ENCODE data around the gene FAM13A. TPM values are rescaled to one million over a fixed set of nuclear protein-coding genes. Genes with fewer than 3 reads are reported as not detected.

Gene FAM13A
- polyA plus RNA-seq, 1 experiment: 9.5 TPM

DNA sequence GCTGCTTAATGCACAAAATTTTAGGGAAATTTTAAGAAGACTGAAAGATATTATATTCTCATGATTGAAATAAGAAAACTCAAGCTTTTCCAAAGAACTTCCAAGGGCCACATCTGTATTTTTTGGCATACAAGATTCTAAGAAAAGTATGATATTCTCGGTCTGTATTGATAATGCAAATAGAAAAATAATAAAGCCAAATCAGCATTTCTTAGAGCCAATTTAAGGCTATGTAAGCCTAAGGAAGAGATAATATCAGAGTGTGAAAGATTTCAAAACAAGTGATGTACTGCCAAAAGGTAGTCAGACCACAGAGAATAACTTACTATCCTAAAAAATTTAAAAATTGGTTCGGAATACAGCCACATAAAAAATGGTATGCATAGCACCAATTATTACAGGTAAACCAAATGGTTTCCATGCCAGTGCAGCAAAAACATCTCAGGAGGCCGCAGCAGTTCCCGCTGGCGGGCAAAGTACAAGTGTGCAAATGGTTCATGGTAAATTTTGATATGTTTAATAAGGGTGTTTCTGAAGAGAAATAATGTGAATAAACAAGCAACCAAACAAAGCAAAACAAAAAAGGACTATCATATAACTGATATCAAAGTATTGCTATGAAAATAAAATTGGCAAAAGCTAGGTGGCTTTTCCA is 324.1 kb downstream of the FAM13A start:
- Histone ChIP-seq H3K4me3 (ENCODE audit: low read depth, low read length) (no peak overlapping the region), H3K27me3 (ENCODE audit: control insufficient read depth, insufficient read depth, low read length) (no peaks in the 10 kb centered on the region), H3K36me3 (ENCODE audit: control insufficient read depth, insufficient read depth, low read length) (peaks cover 5% of the 10 kb centered on the region)
- no peak for DNase-seq (ENCODE audit: low read depth)
- POLR2A ChIA-PET: no interaction called here
- TF ChIP-seq, protein P1, sequence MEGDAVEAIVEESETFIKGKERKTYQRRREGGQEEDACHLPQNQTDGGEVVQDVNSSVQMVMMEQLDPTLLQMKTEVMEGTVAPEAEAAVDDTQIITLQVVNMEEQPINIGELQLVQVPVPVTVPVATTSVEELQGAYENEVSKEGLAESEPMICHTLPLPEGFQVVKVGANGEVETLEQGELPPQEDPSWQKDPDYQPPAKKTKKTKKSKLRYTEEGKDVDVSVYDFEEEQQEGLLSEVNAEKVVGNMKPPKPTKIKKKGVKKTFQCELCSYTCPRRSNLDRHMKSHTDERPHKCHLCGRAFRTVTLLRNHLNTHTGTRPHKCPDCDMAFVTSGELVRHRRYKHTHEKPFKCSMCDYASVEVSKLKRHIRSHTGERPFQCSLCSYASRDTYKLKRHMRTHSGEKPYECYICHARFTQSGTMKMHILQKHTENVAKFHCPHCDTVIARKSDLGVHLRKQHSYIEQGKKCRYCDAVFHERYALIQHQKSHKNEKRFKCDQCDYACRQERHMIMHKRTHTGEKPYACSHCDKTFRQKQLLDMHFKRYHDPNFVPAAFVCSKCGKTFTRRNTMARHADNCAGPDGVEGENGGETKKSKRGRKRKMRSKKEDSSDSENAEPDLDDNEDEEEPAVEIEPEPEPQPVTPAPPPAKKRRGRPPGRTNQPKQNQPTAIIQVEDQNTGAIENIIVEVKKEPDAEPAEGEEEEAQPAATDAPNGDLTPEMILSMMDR (IDR thresholded peaks at IDR 0.05; ENCODE audit: insufficient read depth, low read depth, low read length): no peak
- CTCF ChIA-PET: no interaction called here

DNA sequence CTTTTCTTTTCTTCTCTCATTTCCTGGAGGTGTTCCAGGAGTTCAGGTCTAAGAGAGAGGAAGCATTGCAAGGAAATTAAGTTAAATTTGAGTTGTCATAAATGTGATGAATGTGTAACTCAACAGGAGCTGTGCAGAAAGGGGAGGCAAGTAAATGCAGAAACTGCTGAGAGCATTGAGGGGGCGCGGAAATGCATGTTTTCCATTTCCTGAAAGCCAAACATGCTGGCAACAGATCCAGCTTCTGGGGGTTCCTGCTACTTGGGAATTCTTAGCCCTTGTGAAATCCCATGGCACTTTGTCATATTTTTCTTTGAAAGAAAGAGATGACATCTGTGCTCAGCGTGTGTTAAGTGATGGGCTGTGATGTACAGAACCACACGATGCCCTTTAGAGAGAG is 325.6 kb downstream of the FAM13A start:
- CTCF ChIA-PET: no interaction called here
- POLR2A ChIA-PET: no interaction called here
- no peak for DNase-seq (ENCODE audit: low read depth)
- H3K36me3 ChIP-seq (ENCODE audit: control insufficient read depth, insufficient read depth, low read length): peaks cover 6% of the 10 kb centered on the region
- H3K27me3 ChIP-seq (ENCODE audit: control insufficient read depth, insufficient read depth, low read length): no peaks in the 10 kb centered on the region
- TF ChIP-seq, protein P1 (IDR thresholded peaks at IDR 0.05; ENCODE audit: insufficient read depth, low read depth, low read length): no peak
- H3K4me3 ChIP-seq (ENCODE audit: low read depth, low read length): no peak overlapping the region

DNA sequence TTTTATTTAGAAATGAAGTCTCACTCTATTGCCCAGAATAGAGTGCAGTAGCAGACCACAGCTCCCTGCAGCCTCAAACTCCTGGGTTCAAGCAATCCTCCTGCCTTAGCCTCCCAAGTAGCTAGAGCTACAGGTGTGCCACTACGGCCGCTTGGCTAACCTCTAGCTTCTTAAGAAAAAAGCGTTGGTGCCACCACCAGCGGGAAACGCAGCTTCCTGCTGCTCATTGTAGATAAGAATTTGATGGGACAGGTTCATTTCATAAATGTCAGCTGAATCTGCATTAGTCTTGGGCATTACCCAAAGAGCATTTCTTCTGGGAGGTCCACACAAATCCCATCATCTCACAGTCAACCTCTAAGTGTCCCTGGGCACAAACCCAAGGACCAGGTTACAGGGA is 326.2 kb downstream of the FAM13A start:
- CTCF ChIA-PET: interaction anchor here (0.5 to 0.7 kb wide), 2 partner anchors 191 to 1197 kb away, joined by 3 read pairs; no protein-coding TSS in a partner anchor
- no peak for DNase-seq (ENCODE audit: low read depth)
- Histone ChIP-seq H3K4me3 (ENCODE audit: low read depth, low read length) (no peak overlapping the region), H3K27me3 (ENCODE audit: control insufficient read depth, insufficient read depth, low read length) (no peaks in the 10 kb centered on the region), H3K36me3 (ENCODE audit: control insufficient read depth, insufficient read depth, low read length) (peaks cover 6% of the 10 kb centered on the region)
- TF ChIP-seq, protein P1 (IDR thresholded peaks at IDR 0.05; ENCODE audit: insufficient read depth, low read depth, low read length): no peak
- POLR2A ChIA-PET: no interaction called here

DNA sequence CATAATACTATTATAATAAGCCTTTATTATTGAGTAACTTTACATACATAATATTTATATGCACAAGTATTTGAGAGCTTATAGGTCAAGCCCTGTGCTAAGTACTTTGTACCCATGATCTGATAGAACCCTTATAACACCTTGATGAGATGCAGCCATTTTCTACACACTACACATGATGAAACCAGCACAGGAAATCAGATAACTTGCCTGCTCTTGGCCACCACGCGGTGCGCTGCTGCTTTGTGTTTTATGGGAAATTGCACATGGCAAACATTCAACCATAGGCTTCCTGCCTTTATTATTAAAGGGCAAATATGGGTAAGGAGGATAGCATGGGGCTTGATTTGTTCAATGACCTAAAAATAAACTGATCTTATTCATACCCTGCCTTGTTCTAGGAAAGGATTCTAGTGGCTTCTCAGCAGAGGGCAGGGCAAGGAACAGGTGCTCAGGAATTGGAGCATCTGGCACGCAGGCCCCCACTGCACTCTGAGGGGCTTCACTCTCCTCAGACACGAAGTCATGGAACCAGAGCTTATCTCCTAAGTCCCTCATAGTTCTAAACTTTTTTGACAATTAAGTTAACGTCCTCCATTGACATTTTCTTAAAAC is 327.7 kb downstream of the FAM13A start:
- no peak overlapping the region for H3K4me3 ChIP-seq (ENCODE audit: low read depth, low read length)
- ChIA-PET POLR2A (no interaction called here), CTCF (interaction anchor here (1.0 kb wide), 1 partner anchor 294 kb away, joined by 3 read pairs; no protein-coding TSS in a partner anchor)
- H3K36me3 ChIP-seq (ENCODE audit: control insufficient read depth, insufficient read depth, low read length): peaks cover 6% of the 10 kb centered on the region
- no peaks in the 10 kb centered on the region for H3K27me3 ChIP-seq (ENCODE audit: control insufficient read depth, insufficient read depth, low read length)
- TF ChIP-seq, protein P1 (IDR thresholded peaks at IDR 0.05; ENCODE audit: insufficient read depth, low read depth, low read length): no peak
- DNase-seq (ENCODE audit: low read depth): no peak

DNA sequence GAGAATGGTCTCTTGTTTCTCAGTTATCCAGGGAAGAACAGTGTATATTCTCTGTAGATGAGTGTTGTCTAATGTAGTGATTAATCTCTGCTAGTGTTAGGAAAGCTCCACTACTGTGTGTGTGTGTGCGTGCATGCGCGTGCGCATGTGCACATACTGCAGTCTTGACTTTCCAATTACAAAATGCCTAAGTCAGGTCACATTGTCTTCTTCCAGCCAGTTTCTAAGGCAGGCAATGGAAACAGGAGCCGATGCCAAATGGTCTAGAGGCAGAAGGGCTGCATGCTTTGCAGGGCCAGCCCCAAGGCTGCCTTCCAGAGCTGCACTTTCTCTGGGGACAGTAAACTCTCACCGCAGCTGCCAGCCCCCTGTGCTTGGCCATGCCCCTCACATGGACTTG is 328.8 kb downstream of the FAM13A start:
- Histone ChIP-seq H3K4me3 (ENCODE audit: low read depth, low read length) (no peak overlapping the region), H3K27me3 (ENCODE audit: control insufficient read depth, insufficient read depth, low read length) (no peaks in the 10 kb centered on the region), H3K36me3 (ENCODE audit: control insufficient read depth, insufficient read depth, low read length) (peaks cover 8% of the 10 kb centered on the region)
- ChIA-PET POLR2A (no interaction called here), CTCF (no interaction called here)
- TF ChIP-seq, protein P1 (IDR thresholded peaks at IDR 0.05; ENCODE audit: insufficient read depth, low read depth, low read length): no peak
- no peak for DNase-seq (ENCODE audit: low read depth)

Measured in BJ (cell line).